Testis (tissue), 3 donors: ENCODE measurements around the gene HK1. TPM values are rescaled to one million over a fixed set of nuclear protein-coding genes. Genes with fewer than 3 reads are reported as not detected.

Source experiments
- DNase-seq: peaks from one replicate; pipeline ENCODE4 v3.0.0-alpha.2; 2019
- H3K27ac ChIP-seq, 2 donors: fragments of 200-600 bp; sonication (generic); one replicate each; pipeline ENCODE4 v1.5.1; 2019
- H3K27me3 ChIP-seq: fragments of 200-600 bp; sonication (generic); one replicate; pipeline ENCODE4 v1.5.1; 2019
- H3K36me3 ChIP-seq: fragments of 200-600 bp; sonication (generic); one replicate; pipeline ENCODE4 v1.5.1; 2017; ENCODE audit warnings: low read depth; ENCODE audit errors: missing control alignments
- H3K4me1 ChIP-seq: fragments of 200-600 bp; sonication (generic); one replicate; pipeline ENCODE4 v1.5.1; 2019
- H3K4me3 ChIP-seq, 2 donors: fragments of 200-600 bp; sonication (generic); one replicate each; pipeline ENCODE4 v1.5.1; 2017 to 2019
- H3K9me3 ChIP-seq: fragments of 200-600 bp; sonication (generic); one replicate; pipeline ENCODE4 v1.5.1; 2017
- POLR2A ChIP-seq: fragments of 450-650 bp; IDR thresholded peaks from one replicate; pipeline ENCODE4 v1.6.1; 2017; ENCODE audit warnings: antibody characterized with exemption, mild to moderate bottlenecking, moderate library complexity
- WGBS, 2 donors: methylation state at CpG; one replicate each; pipeline ENCODE4 v1.1.5; 2018; 5-methylcytosine and 5-hydroxymethylcytosine counted together
- intact Hi-C: fragments of 100-400 bp; cut with DNase I; formaldehyde crosslinking; loops from one replicate; pipeline ENCODE4 v1.15.1; 2023; ENCODE audit warnings: low total_unique reads
- polyA plus RNA-seq: library from polyadenylated mRNA; stranded (reverse); fragments of 350-450 nt; fragmentation: Illumina TruSeq; extraction: RNeasy Lipid Tissue Mini Kit (QIAGEN cat#74804); gene quantifications from one replicate; pipeline ENCODE4 v1.2.3, GENCODE V29; 2014; ENCODE audit warnings: low read depth, low replicate concordance; ENCODE audit not compliant: insufficient read depth
- total RNA-seq, 2 donors: library from RNA; depleted of rRNA; stranded (reverse); fragments of >200 nt; gene quantifications; one replicate each; pipeline ENCODE4 v1.2.3, GENCODE V29; 2016
- TF ChIP-seq, protein P1 (sequence below), 3 experiments: fragments of 450-650 bp in 2 of 3; fragments of 200-600 bp in 1 of 3; sonication (generic) in 1 of 3; IDR thresholded peaks; one replicate each; pipeline ENCODE4 v1.5.1; 2016 to 2019; ENCODE audit warnings: antibody characterized with exemption in 3 of 3, mild to moderate bottlenecking in 2 of 3, moderate library complexity in 1 of 3

HK1 gene
- total and polyA plus RNA-seq, 3 donors from 2014 or later: 62.3 to 179 (median 143) TPM

DNA sequence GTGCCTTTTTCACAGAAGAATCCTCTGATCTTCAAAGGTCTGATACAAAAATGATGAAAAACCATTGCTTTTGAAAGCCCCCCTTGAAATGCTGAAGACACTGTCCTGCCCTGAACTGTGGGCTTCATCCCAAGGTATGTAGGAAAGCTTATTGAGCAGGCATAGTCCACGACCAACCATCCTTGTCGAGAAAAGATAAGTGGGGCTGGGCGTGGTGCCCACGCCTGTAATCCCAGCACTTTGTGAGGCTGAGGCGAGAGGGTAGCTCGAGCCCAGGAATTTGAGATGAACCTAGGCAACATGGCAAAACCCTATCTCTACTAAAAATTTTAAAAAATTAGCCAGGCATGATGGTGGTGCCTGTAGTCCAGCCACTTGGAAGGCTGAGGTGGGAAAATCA lies 112.9 kb downstream of the HK1 start:
- H3K4me1 ChIP-seq: peaks cover 3% of the 10 kb centered on the region
- no peak for TF ChIP-seq POLR2A
- TF ChIP-seq, protein P1, sequence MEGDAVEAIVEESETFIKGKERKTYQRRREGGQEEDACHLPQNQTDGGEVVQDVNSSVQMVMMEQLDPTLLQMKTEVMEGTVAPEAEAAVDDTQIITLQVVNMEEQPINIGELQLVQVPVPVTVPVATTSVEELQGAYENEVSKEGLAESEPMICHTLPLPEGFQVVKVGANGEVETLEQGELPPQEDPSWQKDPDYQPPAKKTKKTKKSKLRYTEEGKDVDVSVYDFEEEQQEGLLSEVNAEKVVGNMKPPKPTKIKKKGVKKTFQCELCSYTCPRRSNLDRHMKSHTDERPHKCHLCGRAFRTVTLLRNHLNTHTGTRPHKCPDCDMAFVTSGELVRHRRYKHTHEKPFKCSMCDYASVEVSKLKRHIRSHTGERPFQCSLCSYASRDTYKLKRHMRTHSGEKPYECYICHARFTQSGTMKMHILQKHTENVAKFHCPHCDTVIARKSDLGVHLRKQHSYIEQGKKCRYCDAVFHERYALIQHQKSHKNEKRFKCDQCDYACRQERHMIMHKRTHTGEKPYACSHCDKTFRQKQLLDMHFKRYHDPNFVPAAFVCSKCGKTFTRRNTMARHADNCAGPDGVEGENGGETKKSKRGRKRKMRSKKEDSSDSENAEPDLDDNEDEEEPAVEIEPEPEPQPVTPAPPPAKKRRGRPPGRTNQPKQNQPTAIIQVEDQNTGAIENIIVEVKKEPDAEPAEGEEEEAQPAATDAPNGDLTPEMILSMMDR (IDR thresholded peaks at IDR 0.05): no peak
- no peaks in the 10 kb centered on the region for H3K27me3 ChIP-seq
- 76 to 83% methylated on average over 6 of the region's 6 CpGs for WGBS, 2 donors
- no peak overlapping the region for H3K27ac ChIP-seq
- no peaks in the 10 kb centered on the region for H3K36me3 ChIP-seq
- DNase-seq: no peak
- no peaks in the 10 kb centered on the region for H3K9me3 ChIP-seq
- intact Hi-C loops: loop anchor here (5.0 kb wide), 1 partner anchor 154 kb away; no protein-coding TSS in a partner anchor
- no peak overlapping the region for H3K4me3 ChIP-seq

DNA sequence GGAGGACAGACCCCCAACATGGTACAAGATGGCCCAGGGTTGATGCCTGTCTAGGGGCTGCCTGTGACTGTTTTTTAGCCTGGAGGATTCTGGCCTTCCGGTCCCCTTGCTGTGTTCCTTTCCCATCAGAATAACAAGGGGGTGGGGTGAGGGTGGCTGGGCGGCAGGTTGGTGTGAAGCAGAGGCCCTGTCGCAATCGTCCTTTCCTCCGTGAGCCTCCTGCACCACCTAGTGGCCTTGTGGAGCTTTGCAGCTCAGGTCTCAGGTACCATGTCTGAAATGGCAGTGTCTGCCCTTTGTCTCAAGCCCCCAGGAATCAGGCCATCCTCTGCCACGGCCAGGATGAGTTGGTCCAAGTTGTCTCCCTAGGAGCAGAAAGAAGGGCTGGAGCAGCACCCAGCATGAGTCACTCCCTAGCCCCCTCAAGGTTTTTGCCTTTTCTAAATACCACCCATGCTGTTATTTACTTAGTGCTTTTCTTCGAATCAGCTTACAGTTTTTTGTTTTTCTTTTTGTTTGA lies 114.2 kb downstream of the HK1 start:
- Histone ChIP-seq H3K4me1 (peaks cover 8% of the 10 kb centered on the region), H3K4me3 (no peak overlapping the region), H3K9me3 (no peaks in the 10 kb centered on the region), H3K27me3 (no peaks in the 10 kb centered on the region), H3K27ac (no peak overlapping the region), H3K36me3 (no peaks in the 10 kb centered on the region)
- DNase-seq: peak; percentile 91
- intact Hi-C loops: loop anchor here (5.0 kb wide), 1 partner anchor 155 kb away; no protein-coding TSS in a partner anchor
- TF ChIP-seq, protein P1 (IDR thresholded peaks at IDR 0.05): peak; percentile 89 to 91 (median 90)
- TF ChIP-seq POLR2A: no peak
- 32 to 44% methylated on average over 5 to 7 of the region's 7 CpGs for WGBS, 2 donors

DNA sequence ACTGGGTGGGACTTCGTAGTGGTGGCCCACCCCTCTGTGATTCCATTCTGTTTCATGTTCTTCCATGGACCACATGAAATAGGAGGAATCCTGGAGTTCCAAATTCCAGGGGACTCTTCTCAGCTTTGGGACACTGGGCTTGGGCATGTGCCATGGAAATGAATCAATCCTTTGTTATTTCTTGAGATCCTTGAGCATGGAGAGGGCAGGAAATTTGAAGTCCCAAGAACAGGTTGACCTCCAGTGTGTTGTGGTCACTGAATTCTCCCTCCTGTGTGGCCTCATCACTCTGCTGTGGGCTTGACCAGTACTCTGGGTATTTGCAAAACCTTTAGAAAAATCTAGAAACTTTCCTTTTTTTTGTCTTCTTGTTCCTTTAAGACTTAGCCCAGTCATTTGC lies 115.7 kb downstream of the HK1 start:
- DNase-seq: no peak
- H3K27me3 ChIP-seq: no peaks in the 10 kb centered on the region
- TF ChIP-seq, protein P1 (IDR thresholded peaks at IDR 0.05): no peak
- H3K4me1 ChIP-seq: peaks cover 21% of the 10 kb centered on the region
- H3K4me3 ChIP-seq: no peak overlapping the region
- no peaks in the 10 kb centered on the region for H3K36me3 ChIP-seq
- H3K27ac ChIP-seq: peak overlapping the region; percentile 4 to 31
- intact Hi-C loops: loop anchor here (5.0 kb wide), 1 partner anchor 157 kb away; no protein-coding TSS in a partner anchor
- 74 to 86% methylated on average over 1 of the region's 1 CpG for WGBS, 2 donors
- no peaks in the 10 kb centered on the region for H3K9me3 ChIP-seq

DNA sequence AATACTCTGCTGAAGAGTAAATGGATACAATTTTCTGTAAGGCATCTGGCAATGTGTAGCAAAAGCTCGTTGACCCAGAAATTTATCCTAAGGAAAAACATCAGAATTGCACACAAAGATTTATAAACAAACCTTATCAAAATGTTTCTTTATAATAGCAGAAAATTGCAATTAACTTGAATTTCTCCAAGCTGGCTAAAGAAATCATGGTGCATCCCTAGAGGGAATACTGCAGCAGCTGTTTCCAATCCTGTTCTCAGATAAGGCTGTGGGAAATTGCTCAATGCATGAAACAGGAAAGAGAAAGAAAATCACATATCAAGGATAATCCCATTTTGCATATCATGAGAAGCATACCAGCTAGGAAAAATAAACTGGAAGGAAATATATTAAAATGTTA lies 119.7 kb downstream of the HK1 start:
- H3K4me3 ChIP-seq: no peak overlapping the region
- DNase-seq: peak; percentile 49
- no peaks in the 10 kb centered on the region for H3K36me3 ChIP-seq
- TF ChIP-seq POLR2A: no peak
- TF ChIP-seq, protein P1 (IDR thresholded peaks at IDR 0.05): no peak
- intact Hi-C loops: no loop called here
- H3K9me3 ChIP-seq: no peaks in the 10 kb centered on the region
- H3K4me1 ChIP-seq: peaks cover 18% of the 10 kb centered on the region
- WGBS, 2 donors: 34 to 44% methylated on average over 1 of the region's 1 CpG
- H3K27me3 ChIP-seq: no peaks in the 10 kb centered on the region
- H3K27ac ChIP-seq: peak overlapping the region; percentile 73 to 83

DNA sequence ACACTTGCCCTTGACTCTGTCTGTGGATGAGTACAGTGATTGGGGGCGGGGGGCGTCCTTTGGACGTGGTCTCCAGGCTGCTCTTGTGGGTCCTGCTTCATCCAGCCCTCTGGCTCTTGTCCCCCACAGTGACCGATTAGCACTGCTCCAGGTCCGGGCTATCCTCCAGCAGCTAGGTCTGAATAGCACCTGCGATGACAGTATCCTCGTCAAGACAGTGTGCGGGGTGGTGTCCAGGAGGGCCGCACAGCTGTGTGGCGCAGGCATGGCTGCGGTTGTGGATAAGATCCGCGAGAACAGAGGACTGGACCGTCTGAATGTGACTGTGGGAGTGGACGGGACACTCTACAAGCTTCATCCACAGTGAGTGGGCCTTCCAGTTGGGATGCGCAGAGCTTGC lies 120.2 kb downstream of the HK1 start:
- H3K9me3 ChIP-seq: no peaks in the 10 kb centered on the region
- WGBS, 2 donors: 54 to 61% methylated on average over 15 to 16 of the region's 16 CpGs
- no peak for DNase-seq
- H3K27me3 ChIP-seq: no peaks in the 10 kb centered on the region
- H3K27ac ChIP-seq: peak overlapping the region; percentile 73 to 83
- peaks cover 18% of the 10 kb centered on the region for H3K4me1 ChIP-seq
- TF ChIP-seq, protein P1 (IDR thresholded peaks at IDR 0.05): no peak
- no peak for TF ChIP-seq POLR2A
- H3K4me3 ChIP-seq: no peak overlapping the region
- intact Hi-C loops: no loop called here
- no peaks in the 10 kb centered on the region for H3K36me3 ChIP-seq
